Smooth muscle cell (in vitro differentiated cells): ENCODE data around the gene IQCH. TPM values are rescaled to one million over a fixed set of nuclear protein-coding genes. Genes with fewer than 3 reads are reported as not detected.
"Not testable (repeated sequence)": the region's sequence is repeated elsewhere in the genome, so short reads cannot be mapped to it uniquely, and the experiment has no call there.

Experiments
- DNase-seq: peaks from one replicate; lab custom pipeline; 2025; ENCODE audit not compliant: unreplicated experiment; lab: John Stamatoyannopoulos, UW
- H2AFZ ChIP-seq: fragments of 200-600 bp; sonication (generic); 2 replicates; pipeline ENCODE4 v1.6.0; 2016; ENCODE audit warnings: antibody characterized with exemption, low read depth, mild to moderate bottlenecking
- H3F3A ChIP-seq: fragments of 200-600 bp; sonication (generic); 2 replicates; pipeline ENCODE4 v1.6.0; 2017; ENCODE audit warnings: antibody characterized with exemption, low read depth
- H3K27ac ChIP-seq: fragments of 200-600 bp; sonication (generic); 2 replicates; pipeline ENCODE4 v1.5.1; 2016; ENCODE audit warnings: low read depth, mild to moderate bottlenecking
- H3K27me3 ChIP-seq: fragments of 200-600 bp; sonication (generic); 2 replicates; pipeline ENCODE4 v1.6.1; 2016; ENCODE audit warnings: low read depth, mild to moderate bottlenecking
- H3K36me3 ChIP-seq: fragments of 200-600 bp; sonication (generic); 2 replicates; pipeline ENCODE4 v1.5.1; 2016; ENCODE audit warnings: low read depth
- H3K4me1 ChIP-seq: fragments of 200-600 bp; sonication (generic); 2 replicates; pipeline ENCODE4 v1.5.1; 2016; ENCODE audit warnings: low read depth
- H3K4me2 ChIP-seq: fragments of 200-600 bp; sonication (generic); 2 replicates; pipeline ENCODE4 v1.6.0; 2016; ENCODE audit warnings: mild to moderate bottlenecking
- H3K4me3 ChIP-seq: fragments of 200-600 bp; sonication (generic); 2 replicates; pipeline ENCODE4 v1.5.1; 2016; ENCODE audit warnings: mild to moderate bottlenecking
- H3K79me2 ChIP-seq: fragments of 200-600 bp; sonication (generic); 2 replicates; pipeline ENCODE4 v1.6.0; 2016; ENCODE audit warnings: low read depth, mild to moderate bottlenecking
- H3K9ac ChIP-seq: fragments of 200-600 bp; sonication (generic); 2 replicates; pipeline ENCODE4 v1.6.0; 2016; ENCODE audit warnings: low read depth
- H3K9me3 ChIP-seq: fragments of 200-600 bp; sonication (generic); replicated peaks from 2 replicates; pipeline ENCODE4 v1.5.1; 2016; ENCODE audit warnings: low read depth
- H4K20me1 ChIP-seq: fragments of 200-600 bp; sonication (generic); 2 replicates; pipeline ENCODE4 v1.6.0; 2016; ENCODE audit warnings: low read depth
- CTCF ChIP-seq: fragments of 200-600 bp; sonication (generic); IDR thresholded peaks from 2 replicates; pipeline ENCODE4 v1.5.1; 2017; ENCODE audit warnings: borderline replicate concordance, mild to moderate bottlenecking, antibody characterized with exemption; ENCODE audit not compliant: insufficient read depth, poor library complexity, severe bottlenecking
- WGBS: methylation state at CpG from one replicate; pipeline ENCODE4 v1.1.7; 2016; ENCODE audit warnings: low lambda C conversion rate; 5-methylcytosine and 5-hydroxymethylcytosine counted together
- polyA plus RNA-seq: library from polyadenylated mRNA; unstranded; fragments of >200 nt; fragmentation: Nextera tagmentation; extraction: Ambion mirVana; gene quantifications from 2 replicates; pipeline ENCODE4 v1.2.1, GENCODE V29; 2016
- total RNA-seq: library from RNA; depleted of rRNA; stranded (reverse); fragments of >200 nt; gene quantifications from 2 replicates; pipeline ENCODE4 v1.2.3, GENCODE V29; 2014

The IQCH gene
- total and polyA plus RNA-seq, 2 experiments from 2014 or later, result 0.86 to 2.9 TPM

- Histone ChIP-seq H3K27me3 (no peaks in the 10 kb centered on the region), H3K4me3 (no peak overlapping the region), H3K9ac (no peak overlapping the region), H3K79me2 (peaks cover 55% of the 10 kb centered on the region), H3K4me1 (peaks cover 5% of the 10 kb centered on the region), H2AFZ (no peak overlapping the region), H4K20me1 (peaks cover 58% of the 10 kb centered on the region), H3K9me3 (no peaks in the 10 kb centered on the region), H3K4me2 (no peak overlapping the region), H3K27ac (no peak overlapping the region), H3K36me3 (no peaks in the 10 kb centered on the region), H3F3A (no peaks in the 10 kb centered on the region)
- no peak for TF ChIP-seq CTCF
- no peak for DNase-seq
- 57% methylated on average over 3 of the region's 3 CpGs for WGBS
Measured at GRCh38 chr15:67242708-67243111, 11.9 kb upstream of the IQCH start.

- 97% methylated on average over 3 of the region's 3 CpGs for WGBS
- Histone ChIP-seq H3K27me3 (no peaks in the 10 kb centered on the region), H3K4me1 (peaks cover 5% of the 10 kb centered on the region), H3K4me2 (no peak overlapping the region), H3K36me3 (no peaks in the 10 kb centered on the region), H3K79me2 (peaks cover 58% of the 10 kb centered on the region), H3K9ac (no peak overlapping the region), H2AFZ (no peak overlapping the region), H3K27ac (no peak overlapping the region), H3K9me3 (no peaks in the 10 kb centered on the region), H3F3A (no peaks in the 10 kb centered on the region), H4K20me1 (peaks cover 56% of the 10 kb centered on the region), H3K4me3 (no peak overlapping the region)
- DNase-seq, result no peak
- no peak for TF ChIP-seq CTCF
Measured at GRCh38 chr15:67244971-67245478, 9.6 kb upstream of the IQCH start.

GRCh38 chr15:67246606-67247005 is 8.0 kb upstream of the IQCH start:
- Histone ChIP-seq H3K79me2 (peaks cover 71% of the 10 kb centered on the region), H4K20me1 (peaks cover 52% of the 10 kb centered on the region)
- H3K27ac ChIP-seq, H3K4me3 ChIP-seq, DNase-seq, H2AFZ ChIP-seq, H3K4me1 ChIP-seq, H3K4me2 ChIP-seq, H3K9me3 ChIP-seq, H3K27me3 ChIP-seq, H3F3A ChIP-seq, H3K36me3 ChIP-seq, H3K9ac ChIP-seq: not testable (repeated sequence)
- 94% methylated on average over 5 of the region's 5 CpGs for WGBS

- H2AFZ ChIP-seq, result no peak overlapping the region
- no peak overlapping the region for H3K9ac ChIP-seq
- H3K27ac ChIP-seq, result no peak overlapping the region
- peaks cover 52% of the 10 kb centered on the region for H4K20me1 ChIP-seq
- H3K4me2 ChIP-seq, result no peak overlapping the region
- H3F3A ChIP-seq, result no peaks in the 10 kb centered on the region
- H3K79me2 ChIP-seq, result peaks cover 85% of the 10 kb centered on the region
- TF ChIP-seq CTCF, result no peak
- no peaks in the 10 kb centered on the region for H3K27me3 ChIP-seq
- no peaks in the 10 kb centered on the region for H3K36me3 ChIP-seq
- no peak for DNase-seq
- no peak overlapping the region for H3K4me3 ChIP-seq
- H3K4me1 ChIP-seq, result peaks cover 1% of the 10 kb centered on the region
- H3K9me3 ChIP-seq, result no peaks in the 10 kb centered on the region
Measured at GRCh38 chr15:67248011-67248505, 6.5 kb upstream of the IQCH start.
